GM03348 (cell line): Measurements from ENCODE around the gene UTP4.

Source experiments
- DNase-seq: peaks from one replicate; pipeline ENCODE4 v3.0.0; 2012; ENCODE audit warnings: low spot score

The UTP4 gene

GRCh38 chr16:69132424-69133252 is at the start of gene UTP4, which contains the start of gene CHTF8:
Gene UTP4 (plus strand): TSS chr16:69132649. CDS start chr16:69133460, 811 bp downstream.
Gene CHTF8 (minus strand): TSS chr16:69132588. CDS start chr16:69121458, 11,130 bp downstream.
- DNase-seq: peak; percentile 94

GRCh38 chr16:69083306-69083941 is 49.0 kb upstream of the UTP4 start:
- no peak for DNase-seq

GRCh38 chr16:69084289-69084688 is 48.2 kb upstream of the UTP4 start:
- DNase-seq: peak; percentile 61

- DNase-seq: no peak
Observed at GRCh38 chr16:69085032-69085695, 47.3 kb upstream of the UTP4 start.

GRCh38 chr16:69087161-69087581 is 45.3 kb upstream of the UTP4 start:
- no peak for DNase-seq

GRCh38 chr16:69088684-69089083 is 43.8 kb upstream of the UTP4 start:
- DNase-seq: no peak

- DNase-seq: no peak
Observed at GRCh38 chr16:69089091-69089910, 43.1 kb upstream of the UTP4 start.

GRCh38 chr16:69093974-69094373 is 38.5 kb upstream of the UTP4 start:
- no peak for DNase-seq

- no peak for DNase-seq
Observed at GRCh38 chr16:69094501-69094900, 37.9 kb upstream of the UTP4 start.

- DNase-seq: no peak
Observed at GRCh38 chr16:69095193-69095592, 37.3 kb upstream of the UTP4 start.

- DNase-seq: no peak
Observed at GRCh38 chr16:69100071-69100691, 32.3 kb upstream of the UTP4 start.

GRCh38 chr16:69105501-69106361 is 26.7 kb upstream of the UTP4 start, which contains the start of gene HAS3:
Gene HAS3 (plus strand): TSS chr16:69105653. CDS start chr16:69109396, 3,743 bp downstream.
- peak; percentile 85 for DNase-seq

GRCh38 chr16:69106491-69107315 is 25.7 kb upstream of the UTP4 start:
- DNase-seq: peak; percentile 33

GRCh38 chr16:69107316-69107962 is 25.0 kb upstream of the UTP4 start:
- peak; percentile 62 for DNase-seq

GRCh38 chr16:69108064-69108904 is 24.2 kb upstream of the UTP4 start:
- no peak for DNase-seq

GRCh38 chr16:69108905-69109252 is 23.6 kb upstream of the UTP4 start:
- DNase-seq: no peak

GRCh38 chr16:69109486-69110270 is 22.8 kb upstream of the UTP4 start:
- no peak for DNase-seq
